ENCODE data around the gene PCDHGA10. TPM values are rescaled to one million over a fixed set of nuclear protein-coding genes. Genes with fewer than 3 reads are reported as not detected.

Gene PCDHGA10
- total RNA-seq: 1 to 10 TPM; 5.3 to 5.4 TPM

DNA sequence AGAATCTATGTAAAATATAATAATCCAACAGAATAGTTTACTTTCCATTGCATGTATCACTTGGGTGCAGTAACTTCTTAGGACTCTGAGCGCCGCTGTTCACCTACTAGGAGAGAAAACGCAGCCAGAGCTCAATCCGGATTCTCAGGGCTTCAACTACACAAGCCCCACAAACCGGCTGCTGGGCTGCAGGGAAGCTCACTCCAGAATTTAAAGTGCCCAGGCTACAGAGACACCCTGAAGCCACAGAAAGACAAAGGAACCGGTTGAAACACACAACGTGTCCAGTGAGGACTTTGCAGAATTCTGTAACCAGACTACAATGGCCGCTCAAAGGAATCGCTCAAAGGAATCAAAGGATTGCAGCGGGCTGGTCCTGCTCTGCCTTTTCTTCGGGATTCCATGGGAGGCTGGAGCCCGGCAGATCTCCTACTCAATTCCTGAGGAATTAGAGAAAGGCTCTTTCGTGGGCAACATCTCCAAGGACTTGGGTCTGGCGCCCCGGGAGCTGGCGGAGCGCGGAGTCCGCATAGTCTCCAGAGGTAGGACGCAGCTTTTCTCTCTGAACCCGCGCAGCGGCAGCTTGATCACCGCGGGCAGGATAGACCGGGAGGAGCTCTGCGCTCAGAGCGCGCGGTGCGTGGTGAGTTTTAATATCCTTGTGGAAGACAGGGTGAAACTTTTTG is at the start of gene PCDHGA10:
PCDHGA10 (plus strand) TSS at position 134 of the 686 bp plus-strand sequence; CDS start at position 323, 189 bp downstream.
- 19 to 24% methylated on average over 31 of the region's 31 CpGs for WGBS, 2 donors
- no peak within 1 kb of the TSS for H3K27ac ChIP-seq
- intact Hi-C loops (cut with DNase I): loop anchor here (10.0 kb wide), 1 partner anchor 102 kb away; no protein-coding TSS in a partner anchor

DNA sequence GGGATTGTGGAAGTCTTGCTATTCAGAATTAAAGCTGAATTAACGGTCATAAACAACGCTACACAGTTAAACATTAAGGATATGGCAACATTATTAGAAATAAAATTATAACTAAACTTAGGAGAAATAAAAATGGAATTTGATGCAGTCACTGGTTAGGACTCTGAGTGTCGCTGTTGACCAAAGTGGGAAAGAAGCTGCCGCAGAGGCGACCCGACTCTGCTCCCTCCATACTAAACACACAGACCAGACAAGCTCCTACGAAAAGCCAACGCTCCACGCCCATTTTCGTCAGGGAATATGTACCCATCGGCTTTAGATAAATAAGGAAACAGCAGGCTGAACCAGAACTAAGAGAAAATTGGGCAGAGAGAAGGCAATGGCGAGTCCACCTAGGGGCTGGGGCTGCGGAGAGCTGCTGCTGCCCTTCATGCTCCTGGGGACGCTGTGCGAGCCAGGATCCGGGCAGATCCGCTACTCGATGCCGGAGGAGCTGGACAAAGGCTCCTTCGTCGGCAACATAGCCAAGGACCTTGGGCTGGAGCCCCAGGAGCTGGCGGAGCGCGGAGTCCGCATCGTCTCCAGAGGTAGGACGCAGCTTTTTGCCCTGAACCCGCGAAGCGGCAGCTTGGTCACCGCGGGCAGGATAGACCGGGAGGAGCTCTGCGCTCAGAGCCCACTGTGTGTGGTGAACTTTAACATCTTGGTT is 48.7 kb upstream of the PCDHGA10 start, which contains the start of gene PCDHGA5:
PCDHGA5 (plus strand) TSS at position 211 of the 709 bp plus-strand sequence; CDS start at position 380, 169 bp downstream.
- Histone ChIP-seq H3K36me3 (replicated peaks in 1 of 2; ENCODE audit: insufficient read depth in 1 of 2, low read depth in 2 of 2) (no peaks in the 10 kb centered on the region), H3K27ac (no peak within 1 kb of the TSS), H3K4me1 (no peaks in the 10 kb centered on the region), H3K9me3 (peaks cover 0 to 64% (median 14%) of the 10 kb centered on the region in 3 donors), H3K27me3 (no peaks in the 10 kb centered on the region), H3K4me3 (no peak within 1 kb of the TSS)
- WGBS, 2 donors: 14 to 24% methylated on average over 24 to 34 of the region's 34 CpGs
- DNase-seq (no peak), ATAC-seq (no peak)
- TF ChIP-seq, protein P1, sequence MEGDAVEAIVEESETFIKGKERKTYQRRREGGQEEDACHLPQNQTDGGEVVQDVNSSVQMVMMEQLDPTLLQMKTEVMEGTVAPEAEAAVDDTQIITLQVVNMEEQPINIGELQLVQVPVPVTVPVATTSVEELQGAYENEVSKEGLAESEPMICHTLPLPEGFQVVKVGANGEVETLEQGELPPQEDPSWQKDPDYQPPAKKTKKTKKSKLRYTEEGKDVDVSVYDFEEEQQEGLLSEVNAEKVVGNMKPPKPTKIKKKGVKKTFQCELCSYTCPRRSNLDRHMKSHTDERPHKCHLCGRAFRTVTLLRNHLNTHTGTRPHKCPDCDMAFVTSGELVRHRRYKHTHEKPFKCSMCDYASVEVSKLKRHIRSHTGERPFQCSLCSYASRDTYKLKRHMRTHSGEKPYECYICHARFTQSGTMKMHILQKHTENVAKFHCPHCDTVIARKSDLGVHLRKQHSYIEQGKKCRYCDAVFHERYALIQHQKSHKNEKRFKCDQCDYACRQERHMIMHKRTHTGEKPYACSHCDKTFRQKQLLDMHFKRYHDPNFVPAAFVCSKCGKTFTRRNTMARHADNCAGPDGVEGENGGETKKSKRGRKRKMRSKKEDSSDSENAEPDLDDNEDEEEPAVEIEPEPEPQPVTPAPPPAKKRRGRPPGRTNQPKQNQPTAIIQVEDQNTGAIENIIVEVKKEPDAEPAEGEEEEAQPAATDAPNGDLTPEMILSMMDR (IDR thresholded peaks at IDR 0.05): no peak
- intact Hi-C loops (cut with DNase I): no loop called here

More for the DNA sequence above, at the start of gene PCDHGA10:
- peaks cover 0 to 67% (median 7%) of the 10 kb centered on the region in 3 donors for H3K9me3 ChIP-seq
- no peaks in the 10 kb centered on the region for H3K4me1 ChIP-seq
- no peak for TF ChIP-seq POLR2A (IDR thresholded peaks at IDR 0.05)
- TF ChIP-seq, protein P1 (IDR thresholded peaks at IDR 0.05): peak in 4 of 7 experiments; percentile 16 to 43 (median 32)
- ATAC-seq: no peak
- no peaks in the 10 kb centered on the region for H3K36me3 ChIP-seq (replicated peaks in 1 of 2; ENCODE audit: insufficient read depth in 1 of 2, low read depth in 2 of 2)
- H3K27me3 ChIP-seq: no peaks in the 10 kb centered on the region
- peak in 3 of 4 donors; percentile 40 to 54 (median 40) for DNase-seq
- no peak within 1 kb of the TSS for H3K4me3 ChIP-seq

DNA sequence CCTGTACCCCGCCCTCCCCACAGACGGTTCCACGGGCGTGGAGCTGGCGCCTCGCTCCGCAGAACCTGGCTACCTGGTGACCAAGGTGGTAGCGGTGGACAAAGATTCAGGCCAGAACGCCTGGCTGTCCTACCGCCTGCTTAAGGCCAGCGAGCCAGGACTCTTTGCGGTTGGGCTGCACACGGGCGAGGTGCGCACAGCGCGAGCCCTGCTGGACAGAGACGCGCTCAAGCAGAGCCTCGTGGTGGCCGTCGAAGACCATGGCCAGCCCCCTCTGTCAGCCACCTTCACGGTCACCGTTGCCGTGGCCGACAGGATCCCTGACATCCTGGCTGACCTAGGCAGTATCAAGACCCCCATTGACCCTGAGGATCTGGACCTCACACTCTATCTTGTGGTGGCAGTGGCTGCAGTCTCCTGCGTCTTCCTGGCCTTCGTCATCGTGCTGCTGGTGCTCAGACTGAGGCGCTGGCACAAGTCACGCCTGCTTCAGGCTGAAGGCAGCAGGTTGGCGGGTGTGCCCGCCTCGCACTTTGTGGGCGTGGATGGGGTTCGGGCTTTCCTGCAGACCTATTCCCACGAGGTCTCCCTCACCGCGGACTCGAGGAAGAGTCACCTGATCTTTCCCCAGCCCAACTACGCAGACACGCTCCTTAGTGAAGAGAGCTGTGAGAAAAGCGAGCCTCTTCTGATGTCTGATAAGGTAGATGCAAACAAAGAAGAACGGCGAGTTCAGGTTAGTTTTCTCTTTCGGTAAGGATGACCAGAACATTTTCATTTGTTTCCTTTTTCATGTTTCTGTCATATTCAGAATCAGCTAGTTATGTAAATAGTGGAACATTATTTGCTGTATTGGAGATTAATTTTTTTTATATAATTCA is 46.5 kb upstream of the PCDHGA10 start:
- DNase-seq: no peak
- Histone ChIP-seq H3K27me3 (no peaks in the 10 kb centered on the region), H3K4me1 (no peaks in the 10 kb centered on the region), H3K27ac (no peak overlapping the region), H3K9me3 (peaks cover 0 to 71% (median 17%) of the 10 kb centered on the region in 3 donors), H3K4me3 (no peak overlapping the region), H3K36me3 (replicated peaks in 1 of 2; ENCODE audit: insufficient read depth in 1 of 2, low read depth in 2 of 2) (no peaks in the 10 kb centered on the region)
- WGBS, 2 donors: 23 to 38% methylated on average over 38 to 44 of the region's 46 CpGs
- intact Hi-C loops (cut with DNase I): no loop called here
- TF ChIP-seq POLR2A (IDR thresholded peaks at IDR 0.05): no peak
- TF ChIP-seq, protein P1 (IDR thresholded peaks at IDR 0.05): no peak
- no peak for ATAC-seq

DNA sequence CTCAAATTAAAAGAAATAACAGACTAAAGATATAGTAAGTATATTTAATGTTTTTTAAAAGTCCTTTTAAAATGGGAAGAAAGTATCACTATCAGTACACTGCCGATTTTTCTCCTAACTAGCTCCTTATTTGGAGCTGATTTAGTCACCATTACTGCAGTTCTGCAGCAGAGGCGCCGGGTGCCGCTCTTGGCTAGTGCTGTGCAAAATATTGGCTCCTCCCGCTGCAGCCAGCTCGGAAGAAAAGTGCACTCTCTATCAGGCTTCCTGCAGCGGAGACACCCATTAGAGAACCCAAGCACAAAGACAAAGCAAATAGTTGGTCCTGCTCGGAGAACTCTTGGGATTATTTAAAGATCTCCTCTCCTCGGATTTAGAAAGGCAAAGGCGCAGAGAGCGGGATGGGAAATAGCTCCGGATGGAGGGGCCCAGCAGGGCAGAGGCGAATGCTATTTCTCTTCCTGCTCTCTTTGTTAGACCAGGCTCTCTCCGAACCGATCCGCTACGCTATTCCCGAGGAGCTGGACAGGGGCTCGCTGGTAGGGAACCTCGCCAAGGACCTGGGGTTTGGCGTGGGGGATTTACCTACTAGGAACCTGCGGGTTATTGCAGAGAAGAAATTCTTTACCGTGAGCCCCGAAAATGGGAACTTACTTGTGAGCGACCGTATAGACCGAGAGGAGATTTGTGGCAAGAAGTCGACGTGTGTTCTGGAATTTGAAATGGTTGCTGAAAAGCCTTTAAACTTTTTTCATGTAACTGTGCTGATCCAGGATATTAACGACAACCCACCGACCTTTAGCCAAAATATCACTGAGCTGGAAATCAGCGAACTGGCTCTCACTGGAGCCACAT is 42.6 kb upstream of the PCDHGA10 start, which contains the start of gene PCDHGB3:
PCDHGB3 (plus strand) TSS at position 249 of the 855 bp plus-strand sequence; CDS start at position 402, 153 bp downstream.
- no peak within 1 kb of the TSS for H3K4me3 ChIP-seq
- ATAC-seq: peak; percentile 47
- intact Hi-C loops (cut with DNase I): no loop called here
- H3K36me3 ChIP-seq (replicated peaks in 1 of 2; ENCODE audit: insufficient read depth in 1 of 2, low read depth in 2 of 2): no peaks in the 10 kb centered on the region
- no peaks in the 10 kb centered on the region for H3K4me1 ChIP-seq
- TF ChIP-seq POLR2A (IDR thresholded peaks at IDR 0.05): no peak
- TF ChIP-seq, protein P1 (IDR thresholded peaks at IDR 0.05): peak in 4 of 7 experiments; percentile 21 to 34 (median 25)
- 14 to 22% methylated on average over 32 of the region's 32 CpGs for WGBS, 2 donors
- peaks cover 0 to 72% (median 21%) of the 10 kb centered on the region in 3 donors for H3K9me3 ChIP-seq
- peak in 3 of 4 donors; percentile 31 to 39 (median 36) for DNase-seq
- H3K27me3 ChIP-seq: no peaks in the 10 kb centered on the region
- no peak within 1 kb of the TSS for H3K27ac ChIP-seq
